Measurements from ENCODE around the gene SH3GL1.
"Not testable (repeated sequence)": the region's sequence is repeated elsewhere in the genome, so short reads cannot be mapped to it uniquely, and the experiment has no call there.

SH3GL1 gene

GRCh38 chr19:4342615-4343369 is 57.6 kb downstream of the SH3GL1 start:
- DNase-seq (ENCODE audit: low spot score) = peak; percentile 100

GRCh38 chr19:4342314-4342614 is 58.1 kb downstream of the SH3GL1 start:
- DNase-seq (ENCODE audit: low spot score) = no peak

- peak; percentile 84 for DNase-seq (ENCODE audit: low spot score)
Measured at GRCh38 chr19:4338441-4339355, 61.6 kb downstream of the SH3GL1 start, which contains the start of gene STAP2. TSS of gene STAP2 (minus strand) at chr19:4338827. CDS start at chr19:4338753, 74 bp downstream.

GRCh38 chr19:4337906-4338440 is 62.4 kb downstream of the SH3GL1 start:
- DNase-seq (ENCODE audit: low spot score) = peak; percentile 44

- no peak for DNase-seq (ENCODE audit: low spot score)
Measured at GRCh38 chr19:4334929-4335570, 65.3 kb downstream of the SH3GL1 start.

- no peak for DNase-seq (ENCODE audit: low spot score)
Measured at GRCh38 chr19:4329858-4330257, 70.5 kb downstream of the SH3GL1 start.

- not testable (repeated sequence) for DNase-seq (ENCODE audit: low spot score)
Measured at GRCh38 chr19:4328991-4329681, 71.2 kb downstream of the SH3GL1 start.

- DNase-seq (ENCODE audit: low spot score) = peak; percentile 89
Measured at GRCh38 chr19:4328243-4328990, 71.9 kb downstream of the SH3GL1 start.

GRCh38 chr19:4327877-4328242 is 72.5 kb downstream of the SH3GL1 start:
- DNase-seq (ENCODE audit: low spot score) = no peak

- DNase-seq (ENCODE audit: low spot score) = peak; percentile 27
Measured at GRCh38 chr19:4327252-4327876, 73.0 kb downstream of the SH3GL1 start.

- no peak for DNase-seq (ENCODE audit: low spot score)
Measured at GRCh38 chr19:4326837-4327251, 73.5 kb downstream of the SH3GL1 start.

- DNase-seq (ENCODE audit: low spot score) = no peak
Measured at GRCh38 chr19:4326215-4326836, 74.0 kb downstream of the SH3GL1 start.

GRCh38 chr19:4324228-4324627 is 76.1 kb downstream of the SH3GL1 start:
- DNase-seq (ENCODE audit: low spot score) = no peak

- no peak for DNase-seq (ENCODE audit: low spot score)
Measured at GRCh38 chr19:4323692-4324091, 76.7 kb downstream of the SH3GL1 start.

GRCh38 chr19:4322942-4323665 is 77.2 kb downstream of the SH3GL1 start:
- peak; percentile 28 for DNase-seq (ENCODE audit: low spot score)

- no peak for DNase-seq (ENCODE audit: low spot score)
Measured at GRCh38 chr19:4320419-4320818, 79.9 kb downstream of the SH3GL1 start.

- no peak for DNase-seq (ENCODE audit: low spot score)
Measured at GRCh38 chr19:4319067-4319718, 81.2 kb downstream of the SH3GL1 start.

GRCh38 chr19:4318460-4318859 is 81.9 kb downstream of the SH3GL1 start:
- no peak for DNase-seq (ENCODE audit: low spot score)

- no peak for DNase-seq (ENCODE audit: low spot score)
Measured at GRCh38 chr19:4316956-4317355, 83.4 kb downstream of the SH3GL1 start.

Data from kidney tubule cell (primary cell).